Measurements from ENCODE around the gene AAMDC.

- no peak for TF ChIP-seq POLR2A (IDR thresholded peaks at IDR 0.05; ENCODE audit: low read depth, low read length)
- TF ChIP-seq POLR2AphosphoS5 (IDR thresholded peaks at IDR 0.05; ENCODE audit: low read depth, low read length): no peak
These were observed 33.9 kb downstream of the AAMDC start for GRCh38 chr11:77854838-77855237.

All from GM12892 (cell line).